Duodenal mucosa (tissue), 2 donors: ENCODE results near the gene ERO1B.

Experiments
- H3K27ac ChIP-seq: one replicate; pipeline ENCODE4 v1.7.0; 2013; ENCODE audit warnings: low read depth, low read length
- H3K27me3 ChIP-seq, 2 donors: one replicate each; pipeline ENCODE4 v1.7.0; 2013; ENCODE audit warnings: low read length in 2 of 2, control low read depth in 1 of 2; ENCODE audit not compliant: insufficient read depth in 2 of 2, control insufficient read depth in 1 of 2
- H3K36me3 ChIP-seq, 2 donors: one replicate each; pipeline ENCODE4 v1.7.0; 2013; ENCODE audit warnings: low read length in 2 of 2, control low read depth in 1 of 2; ENCODE audit not compliant: insufficient read depth in 2 of 2, control insufficient read depth in 1 of 2
- H3K4me1 ChIP-seq, 2 donors: one replicate each; pipeline ENCODE4 v1.7.0; 2013; ENCODE audit warnings: low read length in 2 of 2, control low read depth in 1 of 2; ENCODE audit not compliant: insufficient read depth in 2 of 2, control insufficient read depth in 1 of 2
- H3K4me3 ChIP-seq, 2 donors: one replicate each; pipeline ENCODE4 v1.7.0; 2013; ENCODE audit warnings: low read length in 2 of 2, low read depth in 1 of 2
- H3K9ac ChIP-seq, 2 donors: one replicate each; pipeline ENCODE4 v1.7.0; 2013; ENCODE audit warnings: low read length in 2 of 2, low read depth in 1 of 2
- H3K9me3 ChIP-seq, 2 donors: one replicate each; pipeline ENCODE4 v1.7.0; 2013; ENCODE audit warnings: low read length in 2 of 2, control low read depth in 1 of 2; ENCODE audit not compliant: control insufficient read depth in 1 of 2

The ERO1B gene

DNA sequence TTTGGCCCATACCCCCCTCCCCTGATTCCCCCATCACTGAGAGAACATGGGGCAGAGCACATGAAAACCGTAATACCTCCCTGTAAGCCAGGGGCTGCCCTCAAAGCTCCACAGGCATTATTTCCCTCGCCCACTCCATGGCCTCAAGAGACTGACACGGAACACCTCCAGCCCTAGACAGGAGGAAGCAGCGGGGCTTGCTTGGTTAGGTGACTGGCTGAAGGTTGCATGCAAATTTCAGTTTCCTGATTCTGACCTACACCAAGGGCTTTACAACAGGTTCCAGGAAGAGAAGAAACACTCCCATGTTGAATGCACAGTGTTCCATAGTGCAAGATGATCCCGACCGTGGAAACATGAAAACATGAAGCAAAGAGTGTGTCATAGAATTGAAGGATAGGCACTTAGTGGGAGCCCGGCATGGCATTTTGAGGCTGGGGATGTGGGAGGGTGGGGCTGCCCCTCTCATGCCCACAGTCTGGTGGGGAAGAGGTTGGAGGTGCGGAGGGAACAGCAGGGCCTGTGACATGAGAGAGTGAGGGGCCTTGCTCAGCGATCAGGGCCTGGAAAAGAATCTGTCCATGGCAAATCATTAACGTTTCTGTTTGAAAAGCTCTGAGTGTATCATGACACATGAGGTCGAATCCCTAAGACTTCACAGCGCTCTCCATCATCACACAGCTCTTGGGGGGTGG, 106.0 kb downstream of the ERO1B start:
- Histone ChIP-seq H3K9me3 (no peaks in the 10 kb centered on the region), H3K4me1 (peaks cover 4 to 8% of the 10 kb centered on the region in 2 donors)

DNA sequence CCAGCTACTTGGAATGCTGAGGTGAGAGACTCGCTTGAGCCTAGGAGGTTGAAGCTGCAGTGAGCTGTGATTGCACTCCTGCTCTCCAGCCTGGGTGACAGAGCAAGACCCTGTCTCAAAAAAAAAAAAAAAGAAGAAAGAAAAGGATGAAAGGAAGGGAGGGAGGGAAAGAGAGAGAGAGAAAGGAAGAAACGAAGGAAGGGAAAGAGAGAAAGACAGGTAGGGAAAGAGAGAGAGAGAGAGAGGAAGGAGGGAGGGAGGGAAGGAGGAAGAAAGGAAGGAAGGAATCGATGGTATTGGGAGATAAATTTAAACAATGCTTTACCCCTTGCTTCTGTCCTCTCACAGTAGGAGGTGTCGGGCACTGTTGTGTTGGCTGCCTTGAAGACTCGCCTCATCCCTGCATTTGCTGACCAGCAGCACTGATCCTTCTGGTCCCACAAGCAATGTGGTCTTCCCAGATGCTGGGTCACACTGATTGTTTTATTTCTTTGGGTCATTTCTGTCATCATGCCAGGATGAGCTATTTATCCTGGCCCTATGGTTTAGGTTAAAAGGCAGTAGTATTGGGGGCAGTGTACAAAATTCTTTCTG, 108.5 kb downstream of the ERO1B start:
- H3K9me3 ChIP-seq, result no peaks in the 10 kb centered on the region
- no peak overlapping the region for H3K9ac ChIP-seq
- H3K4me3 ChIP-seq, result no peak overlapping the region
- H3K36me3 ChIP-seq, result no peaks in the 10 kb centered on the region
- no peak overlapping the region for H3K27ac ChIP-seq
- H3K27me3 ChIP-seq, result no peaks in the 10 kb centered on the region
- peaks cover 4 to 8% of the 10 kb centered on the region in 2 donors for H3K4me1 ChIP-seq

More for the DNA sequence above, 106.0 kb downstream of the ERO1B start:
- no peak overlapping the region for H3K4me3 ChIP-seq
- H3K27ac ChIP-seq, result no peak overlapping the region
- peaks cover 3 to 7% of the 10 kb centered on the region in 2 donors for H3K36me3 ChIP-seq
- no peaks in the 10 kb centered on the region for H3K27me3 ChIP-seq
- H3K9ac ChIP-seq, result no peak overlapping the region

DNA sequence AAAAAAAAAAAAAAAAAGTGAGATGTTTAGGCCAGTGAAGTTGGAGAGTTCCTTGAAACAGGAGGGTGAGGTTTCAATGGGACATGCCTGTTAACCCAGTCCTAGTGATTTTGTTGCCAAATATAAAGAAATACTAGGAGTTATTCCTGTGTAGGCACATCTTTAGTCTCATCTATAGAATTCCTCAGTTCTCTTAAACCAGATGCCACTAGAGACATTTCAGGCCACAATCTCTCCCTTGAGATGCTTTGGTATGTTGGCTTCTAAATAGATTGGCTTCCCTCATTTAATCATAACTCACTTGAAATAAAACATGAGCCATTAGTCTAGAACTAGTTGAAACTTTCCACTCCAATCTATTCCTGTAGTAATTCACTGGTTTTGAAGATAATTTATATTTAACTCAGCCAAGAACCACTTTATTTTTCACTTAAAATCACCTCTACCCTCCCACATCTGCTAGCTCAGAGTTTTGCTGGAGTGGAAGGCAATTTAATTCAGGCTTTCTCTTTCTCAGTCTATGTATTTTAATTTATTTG, 109.6 kb downstream of the ERO1B start:
- H3K9ac ChIP-seq, result no peak overlapping the region
- peaks cover 4 to 6% of the 10 kb centered on the region in 2 donors for H3K4me1 ChIP-seq
- no peak overlapping the region for H3K27ac ChIP-seq
- no peaks in the 10 kb centered on the region for H3K9me3 ChIP-seq
- no peaks in the 10 kb centered on the region for H3K36me3 ChIP-seq
- H3K4me3 ChIP-seq, result no peak overlapping the region
- H3K27me3 ChIP-seq, result no peaks in the 10 kb centered on the region

DNA sequence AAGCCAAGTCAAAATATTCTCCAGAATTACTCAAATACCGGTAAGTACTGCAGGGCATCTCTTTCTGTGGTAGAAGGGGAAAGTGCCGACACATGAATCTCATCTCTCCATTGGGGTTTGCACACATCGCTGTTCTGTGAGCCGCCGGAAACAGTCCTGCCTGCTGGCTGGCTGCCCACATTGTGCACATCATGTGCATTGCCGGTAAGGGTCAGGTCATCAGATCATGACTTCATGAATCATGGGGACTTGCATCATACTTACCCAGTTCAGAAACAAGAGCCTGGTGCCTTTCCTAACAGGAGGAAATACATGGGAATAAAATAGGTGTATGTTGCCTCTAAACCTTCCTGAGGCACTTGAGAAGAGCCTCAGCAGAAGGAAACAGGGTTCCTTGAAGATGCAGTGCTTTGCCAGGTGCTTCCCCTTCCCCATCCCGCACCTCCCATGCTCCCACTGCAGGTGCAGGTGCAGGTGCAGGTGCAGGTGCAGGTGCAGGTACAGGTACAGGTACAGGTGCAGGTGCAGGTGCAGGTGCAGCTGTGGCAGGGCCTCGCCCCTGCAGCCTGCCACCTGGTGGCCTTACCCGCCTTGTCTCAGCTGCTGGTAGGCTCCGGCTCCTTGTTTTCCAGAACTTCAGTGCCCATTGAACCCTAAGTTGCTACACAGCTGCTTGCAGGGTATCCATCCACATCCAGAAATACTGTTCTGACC, 112.9 kb downstream of the ERO1B start:
- H3K9me3 ChIP-seq, result no peaks in the 10 kb centered on the region
- no peaks in the 10 kb centered on the region for H3K36me3 ChIP-seq
- no peaks in the 10 kb centered on the region for H3K27me3 ChIP-seq
- no peak overlapping the region for H3K9ac ChIP-seq
- H3K4me3 ChIP-seq, result no peak overlapping the region
- peaks cover 5 to 7% of the 10 kb centered on the region in 2 donors for H3K4me1 ChIP-seq
- H3K27ac ChIP-seq, result no peak overlapping the region

- Histone ChIP-seq H3K9me3 (no peaks in the 10 kb centered on the region), H3K9ac (no peak overlapping the region), H3K27ac (no peak overlapping the region), H3K4me1 (peaks cover 7 to 14% of the 10 kb centered on the region in 2 donors), H3K36me3 (no peaks in the 10 kb centered on the region), H3K4me3 (no peak overlapping the region), H3K27me3 (no peaks in the 10 kb centered on the region)
Measured at GRCh38 chr1:236167578-236167977, 114.2 kb downstream of the ERO1B start.

- no peak overlapping the region for H3K27ac ChIP-seq
- H3K4me3 ChIP-seq, result no peak overlapping the region
- H3K9ac ChIP-seq, result no peak overlapping the region
- peaks cover 0 to under 1% of the 10 kb centered on the region in 2 donors for H3K9me3 ChIP-seq
- H3K27me3 ChIP-seq, result no peaks in the 10 kb centered on the region
- no peaks in the 10 kb centered on the region for H3K36me3 ChIP-seq
- H3K4me1 ChIP-seq, result peaks cover 7 to 17% of the 10 kb centered on the region in 2 donors
Measured at GRCh38 chr1:236167154-236167553, 114.6 kb downstream of the ERO1B start.

GRCh38 chr1:236166041-236166440, 115.7 kb downstream of the ERO1B start:
- Histone ChIP-seq H3K9ac (no peak overlapping the region), H3K4me3 (no peak overlapping the region), H3K9me3 (peaks cover 0 to 10% of the 10 kb centered on the region in 2 donors), H3K4me1 (peaks cover 8 to 17% of the 10 kb centered on the region in 2 donors), H3K27me3 (no peaks in the 10 kb centered on the region), H3K27ac (no peak overlapping the region), H3K36me3 (no peaks in the 10 kb centered on the region)
